OCI-LY7 (cell line): Measurements from ENCODE around the gene PPFIBP1.

Experiments used
- EZH2phosphoT487 ChIP-seq: fragments of 200-600 bp; sonication (generic); IDR thresholded peaks from 2 replicates; pipeline ENCODE4 v1.6.1; 2018; ENCODE audit warnings: low read depth, borderline replicate concordance, mild to moderate bottlenecking, mixed run types, antibody characterized with exemption, low read length, moderate library complexity, mixed read lengths
- TF ChIP-seq, protein P1 (sequence below): fragments of 200-600 bp; sonication (generic); conservative IDR thresholded peaks from 2 replicates; pipeline ENCODE4 v1.5.1; 2014; ENCODE audit warnings: mild to moderate bottlenecking, antibody characterized with exemption, low read length, moderate library complexity, mixed read lengths

DNA sequence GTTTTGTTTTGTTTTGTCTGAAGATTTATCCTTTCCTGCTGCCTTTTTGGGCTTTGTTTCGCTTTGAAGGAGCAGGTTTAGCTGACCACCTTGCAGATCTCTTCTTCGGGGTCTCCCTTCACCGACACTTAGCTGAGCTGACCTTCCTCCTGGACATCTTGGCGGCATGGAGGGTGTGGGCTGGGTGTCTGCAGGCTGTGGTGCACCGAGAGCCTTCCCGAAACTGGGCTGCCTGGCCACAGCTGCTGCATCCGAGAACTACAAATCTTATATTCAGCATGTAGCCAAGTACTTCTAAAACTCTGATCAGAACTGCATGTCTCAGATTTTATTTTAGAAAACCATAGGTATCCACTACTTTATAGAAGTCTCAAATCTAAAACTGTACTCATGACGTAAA is 84.9 kb downstream of the PPFIBP1 start:
- TF ChIP-seq, protein P1, sequence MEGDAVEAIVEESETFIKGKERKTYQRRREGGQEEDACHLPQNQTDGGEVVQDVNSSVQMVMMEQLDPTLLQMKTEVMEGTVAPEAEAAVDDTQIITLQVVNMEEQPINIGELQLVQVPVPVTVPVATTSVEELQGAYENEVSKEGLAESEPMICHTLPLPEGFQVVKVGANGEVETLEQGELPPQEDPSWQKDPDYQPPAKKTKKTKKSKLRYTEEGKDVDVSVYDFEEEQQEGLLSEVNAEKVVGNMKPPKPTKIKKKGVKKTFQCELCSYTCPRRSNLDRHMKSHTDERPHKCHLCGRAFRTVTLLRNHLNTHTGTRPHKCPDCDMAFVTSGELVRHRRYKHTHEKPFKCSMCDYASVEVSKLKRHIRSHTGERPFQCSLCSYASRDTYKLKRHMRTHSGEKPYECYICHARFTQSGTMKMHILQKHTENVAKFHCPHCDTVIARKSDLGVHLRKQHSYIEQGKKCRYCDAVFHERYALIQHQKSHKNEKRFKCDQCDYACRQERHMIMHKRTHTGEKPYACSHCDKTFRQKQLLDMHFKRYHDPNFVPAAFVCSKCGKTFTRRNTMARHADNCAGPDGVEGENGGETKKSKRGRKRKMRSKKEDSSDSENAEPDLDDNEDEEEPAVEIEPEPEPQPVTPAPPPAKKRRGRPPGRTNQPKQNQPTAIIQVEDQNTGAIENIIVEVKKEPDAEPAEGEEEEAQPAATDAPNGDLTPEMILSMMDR: no peak
- TF ChIP-seq EZH2phosphoT487: no peak
